Measurements from ENCODE around the gene RAB24.

The RAB24 gene

DNA sequence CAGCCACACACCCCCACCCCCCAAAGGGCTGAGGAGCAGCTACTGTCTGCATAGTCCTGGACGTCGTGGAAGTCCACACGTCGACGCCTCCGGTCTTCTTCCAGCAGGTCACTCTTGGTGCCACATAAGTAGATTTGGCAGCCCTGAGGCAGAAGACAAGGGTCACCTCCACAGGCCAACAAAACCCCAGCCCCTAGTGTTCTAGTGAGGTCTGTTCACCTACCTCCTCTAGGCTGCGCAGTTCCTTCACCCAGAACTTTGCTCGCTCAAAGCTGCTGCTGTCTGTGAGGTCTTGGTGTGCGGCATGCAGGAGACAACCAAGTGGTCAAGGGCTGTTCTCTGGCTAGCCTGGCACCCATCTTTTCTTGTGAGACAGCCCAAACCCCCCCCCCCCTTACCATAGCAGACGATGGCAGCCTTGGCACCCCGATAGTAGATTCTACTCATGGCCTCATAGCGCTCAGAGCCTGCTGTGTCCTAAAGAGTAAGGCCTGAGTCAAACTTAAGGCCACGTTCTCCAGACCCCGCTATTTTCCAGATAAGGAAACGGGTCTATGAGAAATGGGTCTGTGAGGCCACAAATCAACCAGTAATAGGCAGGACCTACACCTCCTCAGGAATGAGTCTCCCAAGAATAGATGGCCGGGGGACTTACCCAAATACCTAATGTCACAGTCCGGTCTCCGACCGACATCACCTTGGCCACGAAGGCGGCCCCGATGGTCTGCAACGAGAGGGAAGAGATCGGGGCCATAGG, 987 bp downstream of the RAB24 start:
- Histone ChIP-seq H3K27me3 (ENCODE audit: low read depth) (no peaks in the 10 kb centered on the region), H3K36me3 (replicated peaks) (peaks cover 67% of the 10 kb centered on the region), H3K4me1 (peaks cover 9% of the 10 kb centered on the region), H3K4me3 (peak overlapping the region; percentile 97), H3K9me3 (no peaks in the 10 kb centered on the region)
- DNase-seq (ENCODE audit: low spot score in 2 of 2): no peak
- in situ Hi-C loops (cut with MboI; ENCODE audit: low sequenced_read_pairs): no loop called here

DNA sequence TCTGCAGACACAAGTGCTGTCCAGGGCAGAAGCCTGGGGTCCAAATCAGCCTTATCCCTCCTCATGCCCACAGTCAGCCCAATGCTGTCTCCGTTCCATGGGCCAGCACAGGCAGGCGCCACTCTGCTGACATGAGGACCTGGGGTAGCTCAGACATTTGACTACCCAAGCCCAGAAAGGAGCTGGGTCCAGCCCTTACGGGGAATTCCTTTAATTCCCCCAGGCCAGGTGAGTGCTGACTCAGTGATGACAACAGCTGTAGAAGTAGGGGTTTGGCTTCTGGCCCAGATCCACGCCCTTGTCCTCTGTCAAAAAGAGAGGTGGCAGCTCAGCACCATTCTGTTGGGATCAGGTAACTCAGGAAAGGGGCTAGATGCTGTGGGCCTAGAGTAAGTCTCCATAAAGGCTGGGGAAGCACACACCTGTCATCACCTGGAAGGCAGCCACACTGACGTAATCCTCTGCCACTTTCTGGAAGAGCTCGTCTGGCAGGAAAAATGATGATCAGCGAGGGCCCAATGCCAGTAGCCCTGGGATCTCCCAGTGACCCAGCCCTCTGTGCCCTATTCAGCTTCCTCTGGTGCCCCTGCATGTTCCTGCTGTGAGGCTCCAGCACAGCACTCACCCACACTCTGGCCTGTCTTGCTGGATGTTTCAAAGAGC, 1.9 kb downstream of the RAB24 start:
- H3K4me3 ChIP-seq: 0 out of 2 replicates have a peak overlapping the region, but pooled peaks have one; percentile 97
- H3K27me3 ChIP-seq (ENCODE audit: low read depth): no peaks in the 10 kb centered on the region
- H3K9me3 ChIP-seq: no peaks in the 10 kb centered on the region
- peaks cover 9% of the 10 kb centered on the region for H3K4me1 ChIP-seq
- DNase-seq (ENCODE audit: low spot score in 2 of 2): no peak
- H3K36me3 ChIP-seq (replicated peaks): peaks cover 60% of the 10 kb centered on the region
- in situ Hi-C loops (cut with MboI; ENCODE audit: low sequenced_read_pairs): no loop called here

DNA sequence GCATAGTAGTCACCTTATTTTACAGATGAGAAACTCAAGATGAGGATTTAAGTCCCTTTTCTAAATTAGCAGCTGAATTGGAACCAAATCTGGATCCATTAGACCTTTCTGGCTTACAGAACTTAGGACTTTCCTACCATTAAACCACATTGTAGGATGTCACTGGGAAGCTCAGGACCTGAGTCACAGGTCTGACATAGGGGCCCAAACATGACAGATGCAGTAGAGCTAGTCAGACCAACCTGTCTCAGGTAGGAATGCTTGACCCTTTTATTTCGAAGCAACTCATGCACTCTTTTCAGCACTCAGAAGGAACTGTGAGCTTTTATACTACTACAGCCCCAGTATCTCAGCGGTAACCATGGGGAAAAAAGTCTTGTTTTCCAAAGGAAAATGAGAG, 2.6 kb downstream of the RAB24 start:
- DNase-seq (ENCODE audit: low spot score in 2 of 2): no peak
- Histone ChIP-seq H3K4me1 (peaks cover 9% of the 10 kb centered on the region), H3K9me3 (no peaks in the 10 kb centered on the region), H3K4me3 (no peak overlapping the region), H3K27me3 (ENCODE audit: low read depth) (no peaks in the 10 kb centered on the region), H3K36me3 (replicated peaks) (peaks cover 58% of the 10 kb centered on the region)
- in situ Hi-C loops (cut with MboI; ENCODE audit: low sequenced_read_pairs): no loop called here

DNA sequence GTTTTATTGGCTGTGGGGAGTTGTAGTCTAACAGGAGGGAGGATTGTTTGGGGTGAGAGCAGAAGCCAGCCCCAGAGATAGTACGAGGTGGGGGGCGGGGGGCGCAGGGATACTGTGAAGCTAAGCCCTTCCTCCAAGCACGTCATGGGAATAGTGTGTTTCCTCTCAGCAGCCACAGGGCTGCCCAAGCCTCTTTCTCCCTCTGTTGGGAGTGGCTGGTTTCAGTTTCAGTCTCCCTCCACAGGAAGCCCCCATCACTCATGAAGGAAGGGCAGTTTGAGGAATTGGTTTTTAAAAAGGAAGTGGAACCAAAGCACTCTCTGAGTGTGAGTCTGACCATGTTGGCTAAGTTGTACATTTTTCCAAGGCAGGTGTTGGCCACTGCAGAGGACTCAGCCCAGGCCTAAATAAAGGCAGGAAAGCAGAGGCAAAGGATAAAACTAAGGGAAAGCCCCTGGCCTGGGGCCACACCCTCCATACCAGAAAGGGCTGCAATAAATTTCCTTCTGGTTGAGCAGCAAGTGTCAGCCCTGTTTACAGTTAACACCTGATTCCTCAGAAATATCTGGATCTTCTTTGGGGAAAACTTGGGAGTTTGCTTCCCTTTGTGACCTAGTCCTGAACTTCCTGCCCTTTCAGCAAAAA, 3.2 kb downstream of the RAB24 start:
- DNase-seq (ENCODE audit: low spot score in 2 of 2): no peak
- in situ Hi-C loops (cut with MboI; ENCODE audit: low sequenced_read_pairs): no loop called here
- H3K4me1 ChIP-seq: peaks cover 9% of the 10 kb centered on the region
- H3K4me3 ChIP-seq: no peak overlapping the region
- no peaks in the 10 kb centered on the region for H3K9me3 ChIP-seq
- peaks cover 58% of the 10 kb centered on the region for H3K36me3 ChIP-seq (replicated peaks)
- H3K27me3 ChIP-seq (ENCODE audit: low read depth): no peaks in the 10 kb centered on the region

DNA sequence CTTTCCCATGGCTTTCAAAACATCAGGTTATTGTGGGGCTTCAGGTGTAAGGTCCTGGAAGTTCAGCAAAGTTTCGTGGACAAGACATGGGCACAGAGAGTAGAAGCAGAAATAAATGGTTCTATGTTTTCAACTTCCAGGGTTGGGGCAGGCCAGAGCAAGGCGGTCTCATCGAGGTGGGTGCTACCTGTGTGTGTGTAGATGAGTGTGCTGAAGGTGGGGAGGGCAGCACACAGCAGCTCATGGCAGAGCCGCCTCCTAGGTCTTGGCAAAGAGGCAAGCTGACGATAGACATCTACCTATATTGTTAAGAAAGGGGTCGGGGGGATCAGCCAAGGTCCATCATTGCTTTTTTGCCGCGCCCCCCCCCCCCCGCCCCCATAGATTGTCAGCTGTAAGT, 3.8 kb downstream of the RAB24 start:
- Histone ChIP-seq H3K27me3 (ENCODE audit: low read depth) (no peaks in the 10 kb centered on the region), H3K9me3 (no peaks in the 10 kb centered on the region), H3K4me1 (peaks cover 6% of the 10 kb centered on the region), H3K36me3 (replicated peaks) (peaks cover 58% of the 10 kb centered on the region), H3K4me3 (no peak overlapping the region)
- in situ Hi-C loops (cut with MboI; ENCODE audit: low sequenced_read_pairs): no loop called here
- DNase-seq (ENCODE audit: low spot score in 2 of 2): no peak

DNA sequence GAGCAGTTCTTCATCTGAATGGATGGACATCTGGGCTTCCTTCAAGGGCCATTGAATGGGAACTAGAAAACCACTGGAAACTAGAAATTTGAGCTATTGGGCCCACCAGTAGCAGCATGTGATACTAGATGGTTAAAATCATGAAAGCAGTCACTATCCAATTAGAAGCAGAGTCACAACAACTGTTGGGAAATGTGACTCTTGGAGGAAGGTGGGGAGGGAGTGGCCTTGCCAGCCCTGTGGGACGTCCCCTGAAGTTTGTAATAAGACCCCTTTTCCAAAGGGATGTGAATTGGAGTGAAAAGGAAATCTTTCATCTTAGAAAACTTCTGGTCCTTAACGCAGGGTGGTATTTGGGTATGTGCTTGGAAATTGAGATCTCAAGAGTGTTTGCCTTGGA, 5.6 kb downstream of the RAB24 start:
- peaks cover 4% of the 10 kb centered on the region; the same call in 1 of the 2 replicates for H3K4me1 ChIP-seq
- H3K36me3 ChIP-seq (replicated peaks): peaks cover 65% of the 10 kb centered on the region
- in situ Hi-C loops (cut with MboI; ENCODE audit: low sequenced_read_pairs): no loop called here
- no peaks in the 10 kb centered on the region for H3K27me3 ChIP-seq (ENCODE audit: low read depth)
- no peaks in the 10 kb centered on the region for H3K9me3 ChIP-seq
- no peak for DNase-seq (ENCODE audit: low spot score in 2 of 2)
- no peak overlapping the region for H3K4me3 ChIP-seq

DNA sequence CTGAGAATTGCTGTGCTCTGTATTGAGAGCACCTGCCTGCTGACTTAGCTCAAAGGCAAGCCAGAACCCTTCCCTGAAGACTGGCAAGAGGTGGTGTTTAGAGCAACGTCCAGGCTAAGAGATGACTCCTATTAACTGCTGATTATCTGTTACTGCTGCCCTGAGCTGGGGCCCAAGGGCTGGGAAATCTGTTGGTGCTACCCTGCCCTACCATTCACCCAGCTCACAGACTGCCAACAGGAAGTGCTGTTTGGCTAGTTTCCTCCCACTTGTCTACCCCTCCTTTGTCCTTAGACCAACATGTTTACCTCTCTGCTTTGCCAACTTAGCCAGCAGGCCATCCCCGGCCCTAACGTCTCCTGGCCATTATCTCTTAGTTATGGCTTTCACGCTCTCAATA, 6.9 kb downstream of the RAB24 start:
- Histone ChIP-seq H3K4me3 (no peak overlapping the region), H3K36me3 (replicated peaks) (peaks cover 71% of the 10 kb centered on the region), H3K9me3 (no peaks in the 10 kb centered on the region), H3K4me1 (no peaks in the 10 kb centered on the region), H3K27me3 (ENCODE audit: low read depth) (no peaks in the 10 kb centered on the region)
- no peak for DNase-seq (ENCODE audit: low spot score in 2 of 2)
- in situ Hi-C loops (cut with MboI; ENCODE audit: low sequenced_read_pairs): no loop called here

DNA sequence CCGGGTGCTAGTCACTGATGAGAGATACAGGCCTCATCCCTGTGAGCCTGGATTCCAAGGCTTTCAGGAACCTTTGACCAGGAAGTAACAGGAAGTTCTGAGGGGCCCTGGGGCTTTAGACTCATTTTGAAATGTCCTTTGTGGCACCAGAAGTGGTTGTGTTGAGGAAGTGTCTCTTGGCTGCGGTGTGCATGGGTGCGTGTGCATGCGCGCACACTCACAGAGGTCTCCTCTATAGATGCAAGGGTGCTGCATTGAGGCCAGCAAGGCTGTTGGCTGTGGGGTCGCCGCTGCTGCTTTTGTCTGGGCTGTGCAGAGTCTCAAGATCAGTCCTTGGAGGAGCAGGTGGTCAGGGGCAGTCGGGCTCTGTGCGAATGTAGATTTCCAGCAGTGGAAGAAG, 7.6 kb downstream of the RAB24 start:
- H3K36me3 ChIP-seq (replicated peaks): peaks cover 70% of the 10 kb centered on the region
- H3K9me3 ChIP-seq: no peaks in the 10 kb centered on the region
- in situ Hi-C loops (cut with MboI; ENCODE audit: low sequenced_read_pairs): no loop called here
- H3K27me3 ChIP-seq (ENCODE audit: low read depth): no peaks in the 10 kb centered on the region
- no peak for DNase-seq (ENCODE audit: low spot score in 2 of 2)
- H3K4me1 ChIP-seq: no peaks in the 10 kb centered on the region
- no peak overlapping the region for H3K4me3 ChIP-seq

DNA sequence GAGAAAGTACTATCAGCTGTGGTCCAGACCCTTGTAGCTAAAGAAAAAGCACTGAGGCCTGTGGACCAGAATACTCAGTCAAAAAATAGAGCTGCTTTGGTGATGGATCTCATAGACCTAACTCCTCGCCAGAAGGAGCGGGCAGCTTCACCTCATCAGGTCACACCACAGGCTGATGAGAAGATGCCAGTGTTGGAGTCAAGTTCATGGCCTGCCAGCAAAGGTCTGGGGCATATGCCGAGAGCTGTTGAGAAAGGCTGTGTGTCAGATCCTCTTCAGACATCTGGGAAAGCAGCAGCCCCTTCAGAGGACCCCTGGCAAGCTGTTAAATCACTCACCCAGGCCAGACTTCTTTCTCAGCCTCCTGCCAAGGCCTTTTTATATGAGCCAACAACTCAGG, 8.9 kb downstream of the RAB24 start:
- H3K4me3 ChIP-seq: no peak overlapping the region
- H3K36me3 ChIP-seq (replicated peaks): peaks cover 70% of the 10 kb centered on the region
- H3K4me1 ChIP-seq: no peaks in the 10 kb centered on the region
- no peaks in the 10 kb centered on the region for H3K27me3 ChIP-seq (ENCODE audit: low read depth)
- no peak for DNase-seq (ENCODE audit: low spot score in 2 of 2)
- in situ Hi-C loops (cut with MboI; ENCODE audit: low sequenced_read_pairs): no loop called here
- H3K9me3 ChIP-seq: no peaks in the 10 kb centered on the region

DNA sequence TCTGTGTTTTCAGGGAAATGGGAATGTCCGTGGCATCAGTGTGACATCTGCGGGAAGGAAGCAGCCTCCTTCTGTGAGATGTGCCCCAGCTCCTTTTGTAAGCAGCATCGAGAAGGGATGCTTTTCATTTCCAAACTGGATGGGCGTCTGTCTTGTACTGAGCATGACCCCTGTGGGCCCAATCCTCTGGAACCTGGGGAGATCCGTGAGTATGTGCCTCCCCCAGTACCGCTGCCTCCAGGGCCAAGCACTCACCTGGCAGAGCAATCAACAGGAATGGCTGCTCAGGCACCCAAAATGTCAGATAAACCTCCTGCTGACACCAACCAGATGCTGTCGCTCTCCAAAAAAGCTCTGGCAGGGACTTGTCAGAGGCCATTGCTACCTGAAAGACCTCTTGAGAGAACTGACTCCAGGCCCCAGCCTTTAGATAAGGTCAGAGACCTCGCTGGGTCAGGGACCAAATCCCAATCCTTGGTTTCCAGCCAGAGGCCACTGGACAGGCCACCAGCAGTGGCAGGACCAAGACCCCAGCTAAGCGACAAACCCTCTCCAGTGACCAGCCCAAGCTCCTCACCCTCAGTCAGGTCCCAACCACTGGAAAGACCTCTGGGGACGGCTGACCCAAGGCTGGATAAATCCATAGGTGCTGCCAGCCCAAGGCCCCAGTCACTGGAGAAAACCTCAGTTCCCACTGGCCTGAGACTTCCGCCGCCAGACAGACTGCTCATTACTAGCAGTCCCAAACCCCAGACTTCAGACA, 9.5 kb downstream of the RAB24 start:
- Histone ChIP-seq H3K4me1 (no peaks in the 10 kb centered on the region), H3K36me3 (replicated peaks) (peaks cover 76% of the 10 kb centered on the region), H3K9me3 (no peaks in the 10 kb centered on the region), H3K27me3 (ENCODE audit: low read depth) (no peaks in the 10 kb centered on the region), H3K4me3 (no peak overlapping the region)
- in situ Hi-C loops (cut with MboI; ENCODE audit: low sequenced_read_pairs): no loop called here
- DNase-seq (ENCODE audit: low spot score in 2 of 2): no peak

DNA sequence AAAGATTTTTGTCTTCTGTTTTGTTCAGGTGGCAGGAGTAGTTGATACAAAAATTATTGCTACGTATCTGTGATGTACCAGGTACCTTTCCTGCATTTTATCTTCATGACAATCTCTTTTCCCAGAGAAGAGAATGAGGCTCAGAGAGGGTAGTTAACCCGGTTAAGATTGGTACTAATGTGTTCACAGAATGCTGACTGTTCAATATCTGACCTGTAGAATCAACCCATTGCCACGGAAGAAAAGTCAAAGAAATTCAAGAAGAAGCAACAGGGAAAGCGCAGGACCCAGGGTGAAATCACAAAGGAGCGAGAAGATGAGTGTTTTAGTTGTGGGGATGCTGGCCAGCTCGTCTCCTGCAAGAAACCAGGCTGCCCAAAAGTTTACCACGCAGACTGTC, 11.8 kb downstream of the RAB24 start:
- H3K4me1 ChIP-seq: no peaks in the 10 kb centered on the region
- no peaks in the 10 kb centered on the region for H3K27me3 ChIP-seq (ENCODE audit: low read depth)
- no peak for DNase-seq (ENCODE audit: low spot score in 2 of 2)
- no peaks in the 10 kb centered on the region for H3K9me3 ChIP-seq
- H3K36me3 ChIP-seq (replicated peaks): peaks cover 83% of the 10 kb centered on the region
- H3K4me3 ChIP-seq: no peak overlapping the region
- in situ Hi-C loops (cut with MboI; ENCODE audit: low sequenced_read_pairs): no loop called here

DNA sequence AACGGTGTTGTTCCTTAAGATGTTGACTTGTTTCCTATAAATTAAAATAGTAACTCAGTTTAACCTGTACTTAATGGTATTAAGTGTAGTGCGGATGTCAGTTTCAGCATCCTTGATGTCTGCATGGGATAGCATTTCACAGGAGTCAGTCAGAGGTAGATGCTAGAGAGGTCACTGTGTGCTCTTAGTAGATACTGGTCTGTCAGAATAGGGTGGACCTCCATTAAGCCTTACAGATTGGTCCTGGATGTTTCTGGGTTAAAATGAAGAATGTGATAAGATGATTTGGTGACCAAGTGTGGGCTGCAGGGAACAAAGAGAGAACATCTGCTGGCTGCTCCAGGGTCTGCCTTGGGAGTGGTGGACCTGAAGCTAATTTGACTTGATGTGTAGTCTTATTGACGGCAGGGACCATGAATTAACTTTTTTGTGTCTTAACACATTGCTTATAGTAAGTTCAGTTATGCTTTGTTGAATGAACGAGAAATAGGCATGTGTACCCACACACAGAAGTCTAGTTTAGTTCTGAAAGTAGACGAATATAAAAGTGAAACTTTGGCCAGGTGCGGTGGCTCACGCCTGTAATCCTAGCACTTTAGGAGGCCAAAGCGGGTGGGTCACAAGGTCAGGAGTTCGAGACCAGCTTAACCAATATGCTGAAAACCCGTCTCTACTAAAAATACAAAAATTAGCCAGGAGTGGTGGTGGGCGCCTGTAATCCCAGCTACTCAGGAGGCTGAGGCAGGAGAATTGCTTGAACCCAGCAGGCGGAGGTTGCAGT, 12.5 kb downstream of the RAB24 start:
- H3K36me3 ChIP-seq (replicated peaks): peaks cover 84% of the 10 kb centered on the region
- no peak for DNase-seq (ENCODE audit: low spot score in 2 of 2)
- H3K4me3 ChIP-seq: no peak overlapping the region
- H3K4me1 ChIP-seq: no peaks in the 10 kb centered on the region
- H3K27me3 ChIP-seq (ENCODE audit: low read depth): no peaks in the 10 kb centered on the region
- in situ Hi-C loops (cut with MboI; ENCODE audit: low sequenced_read_pairs): no loop called here
- no peaks in the 10 kb centered on the region for H3K9me3 ChIP-seq

DNA sequence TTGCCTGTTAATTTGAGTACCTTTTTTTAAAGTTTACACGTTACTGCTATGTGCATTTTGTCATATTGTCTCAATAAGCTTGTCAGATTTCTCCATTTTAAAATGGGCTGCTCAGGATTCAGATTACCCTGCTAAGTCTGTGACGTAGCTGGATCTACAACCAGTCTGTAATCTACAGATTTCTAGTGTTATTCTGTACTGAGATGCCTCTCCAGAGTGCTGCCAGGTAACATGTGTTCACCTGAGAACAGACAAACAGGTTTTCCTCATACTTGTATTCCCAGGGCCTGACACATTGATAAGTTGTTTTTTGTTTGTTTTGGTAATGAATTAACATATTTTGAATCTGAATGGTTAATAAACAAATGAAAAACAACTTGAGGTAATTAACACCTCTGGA, 15.3 kb downstream of the RAB24 start:
- Histone ChIP-seq H3K4me1 (no peaks in the 10 kb centered on the region), H3K36me3 (replicated peaks) (peaks cover 77% of the 10 kb centered on the region), H3K9me3 (no peaks in the 10 kb centered on the region), H3K4me3 (no peak overlapping the region), H3K27me3 (ENCODE audit: low read depth) (no peaks in the 10 kb centered on the region)
- in situ Hi-C loops (cut with MboI; ENCODE audit: low sequenced_read_pairs): no loop called here
- DNase-seq (ENCODE audit: low spot score in 2 of 2): no peak

Measured in HAP-1 (cell line).